Measurements from ENCODE around the gene AP1G2.

- TF ChIP-seq POLR2A (IDR thresholded peaks at IDR 0.05) (no peak), CTCF (IDR thresholded peaks at IDR 0.05) (no peak)
These were observed 35.5 kb upstream of the AP1G2 start for GRCh38 chr14:23603103-23603502.
